ENCODE results near the gene WDR1.

WDR1 gene

GRCh38 chr4:10116569-10117358, at the start of gene WDR1:
Gene WDR1 (minus strand): TSS chr4:10116799. CDS start chr4:10116666, 133 bp downstream.
- DNase-seq, result peak; percentile 90 to 96 (median 94)

- DNase-seq, result no peak
These were observed 48.3 kb upstream of the WDR1 start for GRCh38 chr4:10164877-10165283.

GRCh38 chr4:10163296-10163695, 46.7 kb upstream of the WDR1 start:
- no peak for DNase-seq

- DNase-seq, result no peak
These were observed 45.9 kb upstream of the WDR1 start for GRCh38 chr4:10162341-10163000.

GRCh38 chr4:10161840-10162239, 45.2 kb upstream of the WDR1 start:
- DNase-seq, result no peak

- no peak for DNase-seq
These were observed 44.5 kb upstream of the WDR1 start for GRCh38 chr4:10161146-10161545.

GRCh38 chr4:10160281-10160856, 43.8 kb upstream of the WDR1 start:
- DNase-seq, result no peak

GRCh38 chr4:10159671-10160070, 43.1 kb upstream of the WDR1 start:
- no peak for DNase-seq

GRCh38 chr4:10158333-10158942, 41.8 kb upstream of the WDR1 start:
- no peak for DNase-seq

- peak in 1 of 4 experiments; percentile 5 for DNase-seq
These were observed 41.1 kb upstream of the WDR1 start for GRCh38 chr4:10157478-10158332.

GRCh38 chr4:10154241-10154640, 37.6 kb upstream of the WDR1 start:
- no peak for DNase-seq

GRCh38 chr4:10153161-10153560, 36.6 kb upstream of the WDR1 start:
- DNase-seq, result no peak

- no peak for DNase-seq
These were observed 34.6 kb upstream of the WDR1 start for GRCh38 chr4:10151182-10151581.

- no peak for DNase-seq
These were observed 28.4 kb upstream of the WDR1 start for GRCh38 chr4:10144966-10145365.

- no peak for DNase-seq
These were observed 27.9 kb upstream of the WDR1 start for GRCh38 chr4:10144479-10144878.

GRCh38 chr4:10143171-10143570, 26.6 kb upstream of the WDR1 start:
- no peak for DNase-seq

- DNase-seq, result no peak
These were observed 24.5 kb upstream of the WDR1 start for GRCh38 chr4:10140866-10141759.

GRCh38 chr4:10139518-10139917, 22.9 kb upstream of the WDR1 start:
- no peak for DNase-seq

GRCh38 chr4:10135260-10135659, 18.7 kb upstream of the WDR1 start:
- no peak for DNase-seq

- DNase-seq, result no peak
These were observed 17.5 kb upstream of the WDR1 start for GRCh38 chr4:10134141-10134540.

- DNase-seq, result no peak
These were observed 14.6 kb upstream of the WDR1 start for GRCh38 chr4:10131202-10131601.

All from activated naive CD4-positive, alpha-beta T cell (primary cell).